Kidney (tissue), 22 donors: ENCODE results near the gene MRS2. TPM values are rescaled to one million over a fixed set of nuclear protein-coding genes. Genes with fewer than 3 reads are reported as not detected.

Experiments
- DNase-seq, 5 donors: peaks; one replicate each; pipeline ENCODE4 v3.0.0-alpha.2; 2013 to 2020
- FAIRE-seq: peaks from 2 replicates; lab custom pipeline; 2012; peaks lifted over from hg19 to GRCh38; lab: Jason Lieb, UNC
- H3K27ac ChIP-seq, 2 donors: one replicate each; pipeline ENCODE4 v1.7.0; 2013; ENCODE audit warnings: low read depth in 2 of 2, low read length in 2 of 2, inconsistent platforms in 1 of 2
- H3K27me3 ChIP-seq: one replicate; pipeline ENCODE4 v1.7.1; 2013; ENCODE audit warnings: low read length, inconsistent platforms; ENCODE audit not compliant: control insufficient read depth, insufficient read depth
- H3K36me3 ChIP-seq, 3 donors: one replicate each; pipeline versions ENCODE4 v1.7.0 to v1.7.1; 2013; ENCODE audit warnings: low read length in 3 of 3, control low read depth in 1 of 3, inconsistent platforms in 1 of 3; ENCODE audit not compliant: insufficient read depth in 3 of 3, control insufficient read depth in 2 of 3
- H3K4me1 ChIP-seq, 3 donors: one replicate each; pipeline versions ENCODE4 v1.7.0 to v1.7.1; 2013; ENCODE audit warnings: low read length in 3 of 3, inconsistent platforms in 1 of 3, low read depth in 1 of 3; ENCODE audit not compliant: control insufficient read depth in 2 of 3, insufficient read depth in 2 of 3
- H3K4me3 ChIP-seq, 3 donors: one replicate each; pipeline versions ENCODE4 v1.7.0 to v1.8.1; 2013; ENCODE audit warnings: low read length in 3 of 3, control low read depth in 1 of 3, inconsistent platforms in 1 of 3
- H3K9ac ChIP-seq, 3 donors: one replicate each; pipeline versions ENCODE4 v1.7.0 to v1.7.1; 2013; ENCODE audit warnings: low read length in 3 of 3, control low read depth in 1 of 3, inconsistent platforms in 1 of 3
- H3K9me3 ChIP-seq, 3 donors: one replicate each; pipeline versions ENCODE4 v1.7.0 to v1.7.1; 2013; ENCODE audit warnings: low read length in 3 of 3, control low read depth in 1 of 3, inconsistent platforms in 1 of 3; ENCODE audit not compliant: control insufficient read depth in 2 of 3, insufficient read depth in 1 of 3
- CTCF ChIP-seq: IDR thresholded peaks from 3 replicates; pipeline ENCODE4 v1.5.1; 2012; ENCODE audit warnings: mild to moderate bottlenecking, moderate library complexity, borderline replicate concordance; ENCODE audit not compliant: insufficient read depth; ENCODE audit errors: extremely low read depth
- intact Hi-C: fragments of 100-400 bp; cut with DNase I; formaldehyde crosslinking; loops from one replicate; pipeline ENCODE4 v1.11.1; 2022
- long read RNA-seq, 10 donors: library from polyadenylated mRNA in 1 of 10; unstranded in 1 of 10; transcript quantifications; one replicate each; pipeline ENCODE4 v2.0.0 and lab custom pipeline, GENCODE V29; 2021 to 2026
- polyA plus RNA-seq: library from polyadenylated mRNA; stranded (reverse); fragments of 350-450 nt; fragmentation: Illumina TruSeq; extraction: RNeasy Lipid Tissue Mini Kit (QIAGEN cat#74804); gene quantifications from one replicate; pipeline ENCODE4 v1.2.3, GENCODE V29; 2014; ENCODE audit warnings: low read depth, low replicate concordance; ENCODE audit not compliant: insufficient read depth
- total RNA-seq: library from RNA; stranded (reverse); fragmentation: NEBNext Ultra II Directional; extraction: Animal tissue kit (Norgen Biotek cat#: 25700); gene quantifications from one replicate; pipeline ENCODE4 v1.2.1, GENCODE V29; 2021
- donor health status: control.
- donor health status: control.
- donor health status: control.
- donor health status: control.
- donor health status: control.
- donor health status: DM: yes; HTN: yes; CAD: no.
- donor health status: Normal renal cell carcinoma (clear cell type).

MRS2 gene
- 23.6 TPM for total RNA-seq
- 27.8 TPM for polyA plus RNA-seq
- long read RNA-seq, donor 1, transcript MRS2-203 (11 exons, 3,313 nt) = major isoform, 6 of 8 reads
- long read RNA-seq, donor 1, partial matches to known transcripts = 0 of 8 reads
- long read RNA-seq, donor 1, other reads (novel, unspliced or antisense) = 0 of 8 reads
- long read RNA-seq, donor 2, transcript MRS2-203 (11 exons, 3,313 nt) = major isoform, 5 of 8 reads
- long read RNA-seq, donor 2, partial matches to known transcripts = 0 of 8 reads
- long read RNA-seq, donor 2, other reads (novel, unspliced or antisense) = 0 of 8 reads
- long read RNA-seq, donor 3, transcript MRS2-203 (11 exons, 3,313 nt) = major isoform, 5 of 5 reads
- long read RNA-seq, donor 3, partial matches to known transcripts = 0 of 5 reads
- long read RNA-seq, donor 3, other reads (novel, unspliced or antisense) = 0 of 5 reads
- long read RNA-seq, donor 4, partial matches to known transcripts = 0 of 5 reads
- long read RNA-seq, donor 4, other reads (novel, unspliced or antisense) = 0 of 5 reads
- long read RNA-seq, donor 5, partial matches to known transcripts = 0 of 1 reads
- long read RNA-seq, donor 5, other reads (novel, unspliced or antisense) = 0 of 1 reads
- long read RNA-seq, donor 6, transcript MRS2-202 (10 exons, 1,740 nt) = minor isoform, 6 of 13 reads
- long read RNA-seq, donor 6, transcript MRS2-203 (11 exons, 3,313 nt) = major isoform, 7 of 13 reads
- long read RNA-seq, donor 6, partial matches to known transcripts = 0 of 13 reads
- long read RNA-seq, donor 6, other reads (novel, unspliced or antisense) = 0 of 13 reads
- long read RNA-seq, donor 7, transcript MRS2-202 (10 exons, 1,740 nt) = minor isoform, 6 of 34 reads
- long read RNA-seq, donor 7, transcript MRS2-203 (11 exons, 3,313 nt) = major isoform, 18 of 34 reads
- long read RNA-seq, donor 7, partial matches to known transcripts = 0 of 34 reads
- long read RNA-seq, donor 7, other reads (novel, unspliced or antisense) = 10 of 34 reads
- long read RNA-seq, donor 8, partial matches to known transcripts = 0 of 3 reads
- long read RNA-seq, donor 8, other reads (novel, unspliced or antisense) = 0 of 3 reads
- long read RNA-seq, donor 9, partial matches to known transcripts = 0 of 2 reads
- long read RNA-seq, donor 9, other reads (novel, unspliced or antisense) = 0 of 2 reads
- long read RNA-seq, donor 10, transcript MRS2-203 (11 exons, 3,313 nt) = major isoform, 5 of 6 reads
- long read RNA-seq, donor 10, partial matches to known transcripts = 0 of 6 reads
- long read RNA-seq, donor 10, other reads (novel, unspliced or antisense) = 0 of 6 reads

- FAIRE-seq = no peak
- Histone ChIP-seq H3K27ac (peak within 1 kb of the TSS; percentile 78 to 87), H3K4me1 (peaks cover 3 to 5% (median 4%) of the 10 kb centered on the region in 3 donors), H3K4me3 (peak within 1 kb of the TSS; percentile 92 to 98 (median 96)), H3K9ac (peak within 1 kb of the TSS; percentile 89 to 91 (median 91)), H3K27me3 (no peaks in the 10 kb centered on the region), H3K36me3 (peaks cover 0 to 5% (median 2%) of the 10 kb centered on the region in 3 donors), H3K9me3 (no peaks in the 10 kb centered on the region)
- intact Hi-C loops = no loop called here
- TF ChIP-seq CTCF = peak; percentile 3
- DNase-seq = peak; percentile 89 to 96 (median 93)
Observed at GRCh38 chr6:24402697-24403500, at the start of gene MRS2. MRS2 (plus strand) TSS chr6:24402936; CDS start chr6:24403047, 111 bp downstream.

- Histone ChIP-seq H3K4me3 (peak overlapping the region; percentile 9 to 55 (median 46)), H3K9me3 (no peaks in the 10 kb centered on the region), H3K9ac (peak overlapping the region in 2 of 3 donors; percentile 34 to 70), H3K27ac (peak overlapping the region in 1 of 2 donors; percentile 1), H3K27me3 (no peaks in the 10 kb centered on the region), H3K36me3 (no peaks in the 10 kb centered on the region), H3K4me1 (no peaks in the 10 kb centered on the region)
- no peak for TF ChIP-seq CTCF
- DNase-seq (no peak), FAIRE-seq (no peak)
- intact Hi-C loops = no loop called here
Observed at GRCh38 chr6:24353861-24354260, 48.9 kb upstream of the MRS2 start.

- H3K36me3 ChIP-seq = no peaks in the 10 kb centered on the region
- FAIRE-seq (no peak), DNase-seq (no peak)
- no peaks in the 10 kb centered on the region for H3K9me3 ChIP-seq
- peaks cover 0 to 5% (median 2%) of the 10 kb centered on the region in 3 donors for H3K4me1 ChIP-seq
- peak overlapping the region in 2 of 3 donors; percentile 42 to 70 for H3K9ac ChIP-seq
- H3K27ac ChIP-seq = peak overlapping the region in 1 of 2 donors; percentile 7
- peak overlapping the region; percentile 25 to 78 (median 72) for H3K4me3 ChIP-seq
- intact Hi-C loops = no loop called here
- no peak for TF ChIP-seq CTCF
- no peaks in the 10 kb centered on the region for H3K27me3 ChIP-seq
Observed at GRCh38 chr6:24355393-24355792, 47.3 kb upstream of the MRS2 start.
